Activated effector memory CD4-positive, alpha-beta T cell treated with Interleukin-2 at 50 U/mL for 16 hours (primary cell): ENCODE measurements around the gene NTPCR.

Source experiments
- DNase-seq: peaks from one replicate; pipeline ENCODE4 v3.0.0-alpha.2; 2020

Gene NTPCR

DNA sequence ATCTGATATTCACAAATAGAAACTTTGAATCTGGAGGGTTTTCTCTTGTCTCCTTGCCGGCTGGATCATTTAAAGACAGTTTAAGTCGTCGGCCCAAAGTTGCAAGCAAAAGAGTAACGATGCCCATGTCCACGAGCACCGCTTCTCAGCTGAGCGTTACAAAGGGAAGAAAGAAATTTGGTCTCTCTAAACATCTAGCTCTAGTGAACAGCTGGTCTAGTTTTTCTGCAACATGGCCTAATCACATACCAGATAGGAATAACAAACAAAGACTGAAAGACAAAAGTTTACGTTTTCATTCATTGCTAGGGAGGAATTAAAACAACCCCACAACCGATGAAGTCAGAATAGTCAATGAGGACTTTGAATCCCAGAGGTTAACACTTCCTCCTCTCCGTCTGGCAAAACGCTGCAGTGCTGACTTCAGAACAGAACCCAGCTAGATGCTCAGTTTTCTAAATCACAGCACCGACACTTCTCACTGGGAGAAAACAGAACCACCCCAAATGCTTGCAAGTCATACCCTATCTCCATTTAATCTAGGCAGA is 69.4 kb downstream of the NTPCR start:
- DNase-seq = no peak

DNA sequence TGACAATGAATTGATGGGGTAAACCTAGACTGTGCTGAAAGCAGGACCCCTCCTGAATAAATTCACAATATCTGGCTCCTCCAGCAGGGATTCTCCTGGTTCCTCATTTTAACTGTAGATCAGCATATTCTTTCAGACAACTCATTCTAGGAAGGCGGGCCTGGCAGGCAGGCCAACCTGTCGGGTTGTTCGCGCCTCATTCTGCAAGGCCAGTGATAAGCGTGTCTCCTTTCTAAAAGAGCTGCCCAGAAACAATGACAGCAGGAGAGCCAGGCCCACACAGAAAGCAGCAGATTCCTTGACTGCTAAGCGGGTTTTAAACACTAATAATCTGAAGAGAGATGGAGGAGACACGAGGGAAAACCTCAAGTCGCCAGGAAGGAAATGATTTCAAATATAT is 70.0 kb downstream of the NTPCR start:
- DNase-seq = no peak

DNA sequence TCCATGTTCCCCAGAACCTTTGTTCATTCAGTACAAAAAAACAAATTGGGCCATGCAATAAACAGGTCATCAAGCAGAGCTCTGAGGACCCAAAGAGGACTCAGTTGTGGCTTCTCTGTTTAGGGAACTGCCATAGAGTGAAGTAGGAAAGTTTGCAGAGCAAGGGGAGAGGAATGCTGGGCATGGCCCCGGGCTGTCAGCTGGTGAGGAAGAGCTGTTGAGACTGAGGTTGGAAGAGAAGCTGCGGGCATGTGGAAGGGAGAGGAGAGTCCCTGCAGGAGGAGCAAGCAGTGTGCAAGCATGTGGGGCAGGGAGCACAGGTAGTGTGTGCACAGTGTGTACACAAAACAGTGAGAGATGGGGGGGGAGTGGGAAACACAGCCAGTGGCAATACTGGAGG is 71.8 kb downstream of the NTPCR start:
- no peak for DNase-seq

DNA sequence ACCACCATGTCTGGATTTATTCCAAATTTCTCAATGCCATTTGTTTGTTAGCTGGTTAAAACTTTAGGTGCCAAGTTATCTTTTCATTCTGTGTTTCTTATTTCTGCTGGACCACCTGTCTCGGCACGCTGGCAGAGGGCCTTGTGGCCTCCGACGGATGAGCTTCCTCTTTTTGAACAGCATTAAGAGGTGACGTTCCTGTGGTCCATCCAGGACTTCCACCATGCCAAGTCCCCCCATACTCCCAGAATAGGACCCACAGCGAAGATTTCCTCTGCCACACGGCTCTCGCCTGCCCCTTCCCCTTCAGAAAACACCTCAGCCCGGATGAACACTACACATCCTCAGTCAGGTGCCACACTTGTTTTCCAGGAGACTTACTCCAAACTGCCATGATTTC is 73.8 kb downstream of the NTPCR start:
- DNase-seq = no peak

DNA sequence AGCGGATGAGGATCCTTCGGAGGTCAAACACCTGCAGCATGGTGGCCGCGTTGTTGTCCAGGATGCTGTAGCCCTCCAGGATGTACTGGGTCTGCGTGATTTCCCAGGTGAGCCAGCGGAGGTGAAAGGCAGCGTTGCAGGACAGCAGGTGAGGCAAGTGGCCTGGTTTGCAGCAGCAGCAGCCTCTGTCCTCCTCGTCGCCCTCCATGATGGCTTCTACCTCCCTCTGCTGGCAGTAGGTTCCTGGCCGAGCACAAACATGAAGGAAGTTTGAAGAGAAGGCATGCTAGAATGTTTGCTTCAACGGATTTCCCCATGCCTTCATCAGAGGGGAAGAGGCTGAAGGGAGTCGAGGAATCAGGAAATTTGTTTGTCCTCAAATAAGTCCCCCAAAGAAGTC is 74.7 kb downstream of the NTPCR start:
- no peak for DNase-seq

DNA sequence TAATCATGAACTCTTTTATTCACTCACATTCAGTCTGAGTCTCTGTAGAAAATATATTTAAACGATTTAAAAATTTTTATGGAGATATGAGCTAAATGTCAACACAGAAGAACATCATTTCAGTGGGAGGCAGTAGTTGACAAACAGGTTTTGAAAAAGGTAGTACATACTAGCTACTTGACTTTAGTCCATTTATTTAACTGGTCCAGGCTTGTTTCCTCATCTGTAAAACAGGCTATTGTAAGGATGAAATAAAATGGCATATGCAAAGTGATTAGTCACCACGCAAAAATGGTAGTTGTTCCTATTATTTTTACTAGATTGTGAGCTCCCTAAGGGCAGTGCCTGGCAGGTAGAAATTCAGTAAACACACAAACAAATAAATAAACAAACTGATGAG is 75.2 kb downstream of the NTPCR start:
- DNase-seq = no peak

DNA sequence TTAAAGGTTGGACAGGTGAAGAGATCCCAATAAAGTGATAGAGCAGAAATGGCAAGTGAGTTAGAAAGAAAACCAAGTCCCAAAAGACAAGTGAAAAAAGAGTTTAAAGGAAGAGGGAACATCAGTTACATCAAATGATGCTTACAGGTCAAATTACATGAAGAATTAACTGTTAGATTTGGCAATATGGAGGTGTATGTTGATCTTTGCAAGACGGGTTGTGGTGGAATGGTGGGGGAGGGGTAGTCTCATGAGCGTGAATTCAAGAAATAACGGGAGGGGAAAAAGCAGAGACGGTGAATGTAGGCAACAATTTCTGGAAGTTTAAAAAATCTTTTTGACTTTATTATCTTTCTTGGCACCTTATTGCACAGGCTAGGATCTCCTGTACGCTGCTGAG is 76.6 kb downstream of the NTPCR start:
- DNase-seq = no peak

DNA sequence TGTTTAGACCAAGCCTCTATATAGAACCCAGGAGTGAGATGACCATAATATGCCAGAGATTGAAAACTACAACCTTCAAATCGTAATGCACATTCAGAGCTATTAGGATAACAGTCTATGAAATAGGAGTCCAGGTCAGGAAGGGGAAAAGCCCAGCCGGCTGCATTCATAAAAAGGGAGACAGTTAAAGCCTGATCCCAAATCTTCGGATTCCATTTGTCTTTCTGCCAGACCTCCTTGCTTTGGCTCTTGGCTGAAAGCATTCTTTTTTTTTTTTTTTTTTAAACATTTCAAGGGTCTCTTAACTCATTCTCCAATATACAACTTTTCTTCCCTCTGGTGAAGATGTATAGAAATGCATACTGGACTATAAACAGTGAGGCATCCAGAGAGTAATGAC is 81.1 kb downstream of the NTPCR start:
- DNase-seq = no peak

DNA sequence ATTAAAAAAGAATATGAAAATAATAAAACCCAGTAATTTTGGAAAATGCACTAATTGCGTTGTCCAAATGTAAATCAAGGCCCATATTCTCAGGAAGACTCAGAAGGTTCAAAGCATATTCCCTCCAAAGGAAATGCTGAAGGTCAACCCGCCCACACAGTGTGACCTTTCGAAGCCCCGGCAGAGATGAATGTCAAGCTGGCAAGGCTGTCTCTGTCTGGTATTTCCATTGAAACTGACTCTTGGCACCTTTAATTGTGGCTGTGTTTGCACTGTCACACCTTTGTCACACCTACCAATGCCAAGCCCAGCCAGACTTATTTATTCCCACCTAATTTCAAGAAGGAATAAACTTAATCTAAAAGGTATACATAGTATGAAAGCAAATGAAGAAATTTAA is 82.5 kb downstream of the NTPCR start:
- DNase-seq = no peak

DNA sequence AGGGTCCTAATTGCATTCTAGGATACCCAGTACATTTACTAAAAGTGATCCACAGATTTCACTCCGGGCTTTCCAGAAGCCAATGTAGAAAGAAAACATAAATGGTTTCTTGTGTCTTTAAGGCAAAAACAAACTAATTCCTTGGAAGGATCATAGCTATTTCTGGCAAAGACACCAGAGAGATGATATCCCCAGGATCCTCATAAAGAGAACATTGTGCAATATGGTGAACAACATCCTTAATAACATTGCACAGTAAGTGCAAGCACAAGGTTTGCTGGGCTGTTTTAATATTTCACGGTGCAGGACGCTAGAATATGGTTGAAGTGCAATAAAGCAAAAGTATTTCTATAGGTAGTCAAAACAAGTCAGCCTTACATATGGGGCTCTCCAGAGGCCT is 83.0 kb downstream of the NTPCR start:
- no peak for DNase-seq
